GM12891 (cell line): ENCODE results near the gene GAP43.

Source experiments
- PAX5 ChIP-seq: IDR thresholded peaks from 2 replicates; pipeline ENCODE4 v1.6.1; 2011; ENCODE audit warnings: low read length, moderate library complexity, mild to moderate bottlenecking; ENCODE audit not compliant: insufficient read depth, severe bottlenecking
- POLR2A ChIP-seq: IDR thresholded peaks from 2 replicates; pipeline ENCODE4 v1.6.1; 2011; ENCODE audit warnings: low read depth, low read length, control low read depth
- POLR2AphosphoS5 ChIP-seq: IDR thresholded peaks from 2 replicates; pipeline ENCODE4 v1.6.1; 2011; ENCODE audit warnings: low read depth, low read length, control low read depth
- TAF1 ChIP-seq: IDR thresholded peaks from 2 replicates; pipeline ENCODE4 v1.6.1; 2011; ENCODE audit warnings: low read depth, low read length, control low read depth

GRCh38 chr3:115715241-115715745 lies 92.0 kb downstream of the GAP43 start:
- TF ChIP-seq POLR2A (no peak), POLR2AphosphoS5 (no peak), TAF1 (no peak), PAX5 (no peak)
